Mammary epithelial cell (primary cell): ENCODE measurements around the gene BTBD9.

ENCODE experiments used
- CTCF ChIP-seq, 2 donors: IDR thresholded peaks in 1 of 2; conservative IDR thresholded peaks in 1 of 2; 2 replicates each; pipeline ENCODE4 v1.5.1; 2011 to 2012; ENCODE audit warnings: inconsistent platforms in 2 of 2, low read length in 2 of 2, mild to moderate bottlenecking in 2 of 2, control low read depth in 1 of 2, low read depth in 1 of 2; ENCODE audit not compliant: insufficient read depth in 1 of 2; ENCODE audit errors: extremely low read depth in 1 of 2
- EZH2 ChIP-seq: IDR thresholded peaks from 2 replicates; pipeline ENCODE4 v1.6.1; 2012; ENCODE audit warnings: low read length, inconsistent platforms, borderline replicate concordance

GRCh38 chr6:38434051-38434450 is 205.7 kb downstream of the BTBD9 start:
- TF ChIP-seq CTCF (conservative IDR thresholded peaks at IDR 0.05 in 1 of 2, IDR thresholded peaks at IDR 0.05 in 1 of 2; ENCODE audit: extremely low read depth in 1 of 2, insufficient read depth in 1 of 2, low read depth in 1 of 2, low read length in 2 of 2) (no peak), EZH2 (no peak)
